NCI-H2171 treated with DMSO at 0.1 percent for 48 hours (cell line): ENCODE measurements around the gene AIDA.
A peak's percentile ranks its signal among the peaks of the same experiment; 100 is the strongest.
"Not testable (repeated sequence)": the region's sequence is repeated elsewhere in the genome, so short reads cannot be mapped to it uniquely, and the experiment has no call there.

Source experiments
- DNase-seq: peaks from one replicate; lab custom pipeline; 2025; lab: John Stamatoyannopoulos, UW

Gene AIDA

GRCh38 chr1:222713091-222713961 lies 1.0 kb upstream of the AIDA start:
- DNase-seq = peak; percentile 97

GRCh38 chr1:222711319-222712252 lies 705 bp downstream of the AIDA start:
- DNase-seq = peak; percentile 32

GRCh38 chr1:222709700-222710153 lies 2.6 kb downstream of the AIDA start:
- DNase-seq = no peak

- DNase-seq = no peak
Measured at GRCh38 chr1:222706815-222707214, 5.5 kb downstream of the AIDA start.

- DNase-seq = no peak
Measured at GRCh38 chr1:222704260-222704659, 8.0 kb downstream of the AIDA start.

- DNase-seq = no peak
Measured at GRCh38 chr1:222702210-222702609, 10.1 kb downstream of the AIDA start.

- no peak for DNase-seq
Measured at GRCh38 chr1:222697826-222698225, 14.5 kb downstream of the AIDA start.

GRCh38 chr1:222697203-222697602 lies 15.1 kb downstream of the AIDA start:
- no peak for DNase-seq

- DNase-seq = no peak
Measured at GRCh38 chr1:222696741-222697140, 15.6 kb downstream of the AIDA start.

GRCh38 chr1:222694927-222695326 lies 17.4 kb downstream of the AIDA start:
- DNase-seq = no peak

GRCh38 chr1:222691016-222691415 lies 21.3 kb downstream of the AIDA start:
- DNase-seq = no peak

- DNase-seq = peak; percentile 63
Measured at GRCh38 chr1:222680080-222680479, 32.2 kb downstream of the AIDA start.

- DNase-seq = no peak
Measured at GRCh38 chr1:222670110-222670509, 42.2 kb downstream of the AIDA start.

- not testable (repeated sequence) for DNase-seq
Measured at GRCh38 chr1:222669107-222669506, 43.2 kb downstream of the AIDA start.

- DNase-seq = not testable (repeated sequence)
Measured at GRCh38 chr1:222668184-222668583, 44.1 kb downstream of the AIDA start.

- DNase-seq = no peak
Measured at GRCh38 chr1:222665964-222666363, 46.3 kb downstream of the AIDA start.

- no peak for DNase-seq
Measured at GRCh38 chr1:222663431-222663934, 48.8 kb downstream of the AIDA start.

- no peak for DNase-seq
Measured at GRCh38 chr1:222657899-222658298, 54.4 kb downstream of the AIDA start.

- DNase-seq = no peak
Measured at GRCh38 chr1:222656391-222657155, 55.7 kb downstream of the AIDA start.

- no peak for DNase-seq
Measured at GRCh38 chr1:222654849-222655248, 57.4 kb downstream of the AIDA start.

- DNase-seq = no peak
Measured at GRCh38 chr1:222653178-222653827, 59.0 kb downstream of the AIDA start.
